Measurements from ENCODE around the gene NDUFAF2.

DNA sequence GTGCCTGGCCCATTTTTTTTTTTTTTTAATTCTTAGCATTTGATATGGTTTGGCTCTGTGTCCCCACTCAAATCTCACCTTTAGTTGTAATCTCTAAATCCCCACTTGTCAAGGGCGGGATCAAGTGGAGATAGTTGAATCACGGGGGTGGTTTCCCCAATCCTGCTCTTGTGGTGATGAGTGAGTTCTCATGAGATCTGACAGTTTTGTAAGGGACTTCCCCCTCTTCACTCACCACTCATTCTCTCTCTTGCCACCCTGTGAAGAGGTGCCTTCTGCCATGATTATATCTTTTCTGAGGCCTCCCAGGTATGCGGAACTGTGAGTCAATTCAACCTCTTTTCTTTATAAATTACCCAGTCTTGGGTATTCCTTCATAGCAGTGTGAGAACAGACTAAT, 27.2 kb downstream of the NDUFAF2 start:
- TF ChIP-seq CTCF (IDR thresholded peaks at IDR 0.05) = no peak
- TF ChIP-seq POLR2A (IDR thresholded peaks at IDR 0.05) = no peak

All from uterus (tissue), 2 donors.